8988T (cell line): Measurements from ENCODE around the gene LUM.
"Not testable (repeated sequence)": the region's sequence is repeated elsewhere in the genome, so short reads cannot be mapped to it uniquely, and the experiment has no call there.

Experiments
- DNase-seq: peaks from one replicate; pipeline ENCODE4 v3.0.0; 2011

The LUM gene

GRCh38 chr12:91109581-91110310 lies 1.5 kb downstream of the LUM start:
- DNase-seq: no peak

- no peak for DNase-seq
Observed at GRCh38 chr12:91109148-91109564, 2.1 kb downstream of the LUM start.

- no peak for DNase-seq
Observed at GRCh38 chr12:91108196-91108755, 3.0 kb downstream of the LUM start.

GRCh38 chr12:91106283-91106682 lies 5.0 kb downstream of the LUM start:
- no peak for DNase-seq

GRCh38 chr12:91105807-91106206 lies 5.5 kb downstream of the LUM start:
- DNase-seq: no peak

- DNase-seq: no peak
Observed at GRCh38 chr12:91104812-91105466, 6.4 kb downstream of the LUM start.

GRCh38 chr12:91103624-91104023 lies 7.7 kb downstream of the LUM start:
- no peak for DNase-seq

- no peak for DNase-seq
Observed at GRCh38 chr12:91103101-91103500, 8.2 kb downstream of the LUM start.

- no peak for DNase-seq
Observed at GRCh38 chr12:91100906-91101305, 10.4 kb downstream of the LUM start.

- DNase-seq: no peak
Observed at GRCh38 chr12:91099836-91100235, 11.5 kb downstream of the LUM start.

GRCh38 chr12:91099341-91099740 lies 12.0 kb downstream of the LUM start:
- no peak for DNase-seq

GRCh38 chr12:91098941-91099340 lies 12.4 kb downstream of the LUM start:
- no peak for DNase-seq

GRCh38 chr12:91098461-91098860 lies 12.8 kb downstream of the LUM start:
- DNase-seq: no peak

- no peak for DNase-seq
Observed at GRCh38 chr12:91094957-91095356, 16.3 kb downstream of the LUM start.

GRCh38 chr12:91094032-91094662 lies 17.1 kb downstream of the LUM start:
- no peak for DNase-seq

GRCh38 chr12:91093341-91093740 lies 18.0 kb downstream of the LUM start:
- DNase-seq: no peak

- DNase-seq: no peak
Observed at GRCh38 chr12:91091916-91092715, 19.2 kb downstream of the LUM start.

GRCh38 chr12:91089953-91090352 lies 21.3 kb downstream of the LUM start:
- not testable (repeated sequence) for DNase-seq

GRCh38 chr12:91080041-91080440 lies 31.3 kb downstream of the LUM start:
- DNase-seq: no peak

GRCh38 chr12:91078501-91078900 lies 32.8 kb downstream of the LUM start:
- DNase-seq: no peak

- no peak for DNase-seq
Observed at GRCh38 chr12:91077228-91077954, 33.9 kb downstream of the LUM start.

GRCh38 chr12:91074851-91075250 lies 36.4 kb downstream of the LUM start:
- no peak for DNase-seq
